ENCODE measurements around the gene ASTN2.
"Not testable (repeated sequence)": the region's sequence is repeated elsewhere in the genome, so short reads cannot be mapped to it uniquely, and the experiment has no call there.

The ASTN2 gene

DNA sequence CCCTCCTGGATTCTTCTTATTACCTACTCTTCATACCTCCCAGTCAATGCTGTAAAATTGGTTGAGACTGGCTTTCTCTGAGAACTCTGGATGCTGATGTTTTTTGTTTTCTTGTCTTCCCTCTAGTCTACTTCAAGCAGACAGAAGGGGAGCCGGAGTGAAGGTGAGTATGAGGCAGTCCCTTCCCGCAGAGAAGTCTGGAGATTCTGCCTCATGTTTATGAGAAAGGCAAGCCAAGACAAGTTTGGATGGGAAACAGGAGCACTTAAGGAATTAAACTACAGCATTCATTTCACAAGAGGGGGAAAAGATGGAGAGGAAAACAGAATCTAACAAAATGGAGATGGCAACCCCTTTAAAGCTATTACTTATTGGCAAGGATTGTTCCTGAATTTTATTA is 481.6 kb downstream of the ASTN2 start:
- no peak for DNase-seq (ENCODE audit: low read depth)
- TF ChIP-seq, protein P1, sequence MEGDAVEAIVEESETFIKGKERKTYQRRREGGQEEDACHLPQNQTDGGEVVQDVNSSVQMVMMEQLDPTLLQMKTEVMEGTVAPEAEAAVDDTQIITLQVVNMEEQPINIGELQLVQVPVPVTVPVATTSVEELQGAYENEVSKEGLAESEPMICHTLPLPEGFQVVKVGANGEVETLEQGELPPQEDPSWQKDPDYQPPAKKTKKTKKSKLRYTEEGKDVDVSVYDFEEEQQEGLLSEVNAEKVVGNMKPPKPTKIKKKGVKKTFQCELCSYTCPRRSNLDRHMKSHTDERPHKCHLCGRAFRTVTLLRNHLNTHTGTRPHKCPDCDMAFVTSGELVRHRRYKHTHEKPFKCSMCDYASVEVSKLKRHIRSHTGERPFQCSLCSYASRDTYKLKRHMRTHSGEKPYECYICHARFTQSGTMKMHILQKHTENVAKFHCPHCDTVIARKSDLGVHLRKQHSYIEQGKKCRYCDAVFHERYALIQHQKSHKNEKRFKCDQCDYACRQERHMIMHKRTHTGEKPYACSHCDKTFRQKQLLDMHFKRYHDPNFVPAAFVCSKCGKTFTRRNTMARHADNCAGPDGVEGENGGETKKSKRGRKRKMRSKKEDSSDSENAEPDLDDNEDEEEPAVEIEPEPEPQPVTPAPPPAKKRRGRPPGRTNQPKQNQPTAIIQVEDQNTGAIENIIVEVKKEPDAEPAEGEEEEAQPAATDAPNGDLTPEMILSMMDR (conservative IDR thresholded peaks at IDR 0.05; ENCODE audit: low read depth, low read length) = no peak

DNA sequence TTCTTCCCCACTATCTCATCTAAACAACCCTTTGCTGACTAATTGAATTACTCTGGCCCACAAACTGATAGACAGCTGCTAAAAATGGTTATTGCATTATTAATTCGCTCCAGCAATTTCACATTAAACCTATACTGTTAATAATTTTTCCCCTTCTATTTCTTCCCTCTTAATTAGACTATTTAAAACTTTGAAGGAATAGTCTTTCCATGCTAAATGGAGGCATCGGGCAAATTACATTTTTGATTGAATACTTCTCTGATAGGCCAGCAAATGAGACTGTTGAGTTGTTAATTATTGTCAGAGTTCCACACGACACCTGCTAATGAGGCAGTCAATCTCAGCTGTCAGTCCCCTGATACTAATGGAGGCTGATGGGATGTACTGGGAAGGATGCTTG is 485.2 kb downstream of the ASTN2 start:
- H3K4me3 ChIP-seq (ENCODE audit: low read length) = no peak overlapping the region
- DNase-seq (ENCODE audit: low read depth) = no peak
- TF ChIP-seq, protein P1 (conservative IDR thresholded peaks at IDR 0.05; ENCODE audit: low read depth, low read length) = no peak

More for the DNA sequence above, 481.6 kb downstream of the ASTN2 start:
- no peak overlapping the region for H3K4me3 ChIP-seq (ENCODE audit: low read length)

DNA sequence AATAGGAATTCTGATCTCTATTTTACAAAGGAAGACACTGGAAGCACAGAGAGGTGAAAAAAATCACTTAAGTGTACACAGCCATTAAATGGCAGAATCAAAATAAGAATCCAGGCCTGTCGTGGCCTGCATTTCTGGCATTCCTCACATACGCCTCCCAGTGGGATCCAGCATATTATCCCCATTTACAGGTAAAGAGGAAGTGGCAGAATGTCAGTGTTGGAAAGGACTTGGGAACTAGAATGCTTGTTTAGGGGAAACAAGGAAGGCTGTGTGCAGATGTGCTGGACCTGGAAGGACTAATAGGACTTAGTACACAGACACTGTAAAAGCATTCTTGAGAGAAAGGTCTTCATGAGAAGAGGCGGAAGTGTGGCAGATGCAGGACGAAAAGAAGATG is 486.0 kb downstream of the ASTN2 start:
- no peak overlapping the region for H3K4me3 ChIP-seq (ENCODE audit: low read length)
- DNase-seq (ENCODE audit: low read depth) = no peak
- TF ChIP-seq, protein P1 (conservative IDR thresholded peaks at IDR 0.05; ENCODE audit: low read depth, low read length) = no peak

DNA sequence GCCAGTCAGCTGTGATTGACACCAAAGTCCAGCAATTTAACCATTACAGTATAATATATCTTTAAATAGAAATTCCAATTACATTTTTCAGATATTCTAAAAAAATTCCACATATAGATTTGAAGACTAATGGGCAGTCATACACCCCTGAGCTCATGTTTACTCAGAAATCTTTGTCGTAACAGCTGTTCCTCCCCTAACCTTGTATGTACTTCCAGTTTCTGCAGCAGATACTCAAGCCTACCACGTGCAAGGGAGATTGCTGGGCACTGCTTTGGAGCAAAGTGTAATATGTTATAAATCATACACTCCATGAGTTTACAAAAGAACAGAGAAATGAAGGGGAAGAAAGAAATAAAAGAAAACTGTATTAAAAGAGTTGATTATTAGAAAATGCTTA is 486.6 kb downstream of the ASTN2 start:
- DNase-seq (ENCODE audit: low read depth) = no peak
- TF ChIP-seq, protein P1 (conservative IDR thresholded peaks at IDR 0.05; ENCODE audit: low read depth, low read length) = no peak
- H3K4me3 ChIP-seq (ENCODE audit: low read length) = no peak overlapping the region

DNA sequence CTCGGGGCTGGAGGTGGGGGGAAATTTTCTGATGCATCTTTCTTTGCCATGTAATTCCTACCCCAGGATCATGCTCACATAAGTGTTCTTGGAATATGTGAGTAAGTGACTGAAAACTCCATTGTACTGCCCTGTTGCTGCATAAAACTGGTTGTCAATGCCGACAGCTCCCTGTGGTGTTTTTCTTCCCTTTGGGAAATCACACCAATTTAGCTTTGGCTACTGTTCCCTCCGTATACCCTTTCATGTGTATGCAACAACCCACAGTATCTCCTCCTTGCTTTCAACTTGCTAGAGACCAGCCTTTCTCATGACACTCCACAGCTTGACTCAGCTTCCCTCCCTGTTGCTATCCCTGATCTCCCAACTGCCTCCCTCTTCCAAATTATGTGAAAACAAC is 487.1 kb downstream of the ASTN2 start:
- TF ChIP-seq, protein P1 (conservative IDR thresholded peaks at IDR 0.05; ENCODE audit: low read depth, low read length) = no peak
- no peak overlapping the region for H3K4me3 ChIP-seq (ENCODE audit: low read length)
- no peak for DNase-seq (ENCODE audit: low read depth)

DNA sequence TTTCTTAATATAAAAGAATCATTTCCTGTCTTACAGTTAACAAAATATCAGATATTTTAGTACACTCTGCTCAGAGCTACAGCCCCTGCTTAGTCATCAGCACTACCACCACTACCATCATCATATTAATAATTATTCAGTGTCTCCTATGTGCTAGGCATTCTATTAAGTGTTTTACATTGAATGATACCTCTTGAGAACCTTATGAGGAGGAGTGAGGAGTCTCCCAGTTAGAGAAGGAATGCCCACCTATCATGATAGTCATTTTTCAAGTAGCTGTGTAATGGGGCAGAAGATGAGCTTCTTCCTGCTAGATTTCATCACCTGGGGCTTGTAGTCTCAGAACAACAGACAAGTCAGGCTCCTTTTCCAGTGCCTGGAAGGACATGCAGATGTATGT is 489.7 kb downstream of the ASTN2 start:
- TF ChIP-seq, protein P1 (conservative IDR thresholded peaks at IDR 0.05; ENCODE audit: low read depth, low read length) = no peak
- no peak overlapping the region for H3K4me3 ChIP-seq (ENCODE audit: low read length)
- DNase-seq (ENCODE audit: low read depth) = no peak

DNA sequence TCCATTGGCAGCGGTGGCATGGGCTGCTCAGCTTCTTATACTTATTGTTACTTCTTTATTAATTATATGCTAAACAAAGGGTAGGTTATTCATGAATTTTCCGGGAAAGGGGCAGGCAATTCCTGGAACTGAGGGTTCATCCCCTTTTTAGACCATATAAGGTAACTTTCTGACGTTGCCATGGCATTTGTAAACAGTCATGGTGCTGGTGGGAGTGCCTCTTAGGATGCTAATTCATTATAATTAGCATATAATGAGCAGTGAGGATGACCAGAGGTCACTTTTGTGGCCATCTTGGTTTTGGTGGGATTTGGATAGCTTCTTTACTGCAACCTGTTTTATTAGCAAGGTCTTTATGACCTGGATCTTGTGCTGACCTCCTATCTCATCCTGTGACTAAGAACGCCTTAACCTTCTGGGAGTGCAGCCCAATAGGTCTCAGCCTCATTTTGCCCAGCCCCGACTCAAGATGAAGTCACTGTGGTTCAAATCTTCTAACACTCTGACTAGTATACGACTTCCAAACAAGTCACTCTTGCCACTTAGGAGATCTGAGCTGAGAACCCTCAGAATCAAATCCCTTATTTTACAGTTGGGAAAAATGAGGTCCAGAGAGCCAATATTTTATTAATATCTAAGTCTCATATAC is 490.3 kb downstream of the ASTN2 start:
- no peak overlapping the region for H3K4me3 ChIP-seq (ENCODE audit: low read length)
- DNase-seq (ENCODE audit: low read depth) = no peak

DNA sequence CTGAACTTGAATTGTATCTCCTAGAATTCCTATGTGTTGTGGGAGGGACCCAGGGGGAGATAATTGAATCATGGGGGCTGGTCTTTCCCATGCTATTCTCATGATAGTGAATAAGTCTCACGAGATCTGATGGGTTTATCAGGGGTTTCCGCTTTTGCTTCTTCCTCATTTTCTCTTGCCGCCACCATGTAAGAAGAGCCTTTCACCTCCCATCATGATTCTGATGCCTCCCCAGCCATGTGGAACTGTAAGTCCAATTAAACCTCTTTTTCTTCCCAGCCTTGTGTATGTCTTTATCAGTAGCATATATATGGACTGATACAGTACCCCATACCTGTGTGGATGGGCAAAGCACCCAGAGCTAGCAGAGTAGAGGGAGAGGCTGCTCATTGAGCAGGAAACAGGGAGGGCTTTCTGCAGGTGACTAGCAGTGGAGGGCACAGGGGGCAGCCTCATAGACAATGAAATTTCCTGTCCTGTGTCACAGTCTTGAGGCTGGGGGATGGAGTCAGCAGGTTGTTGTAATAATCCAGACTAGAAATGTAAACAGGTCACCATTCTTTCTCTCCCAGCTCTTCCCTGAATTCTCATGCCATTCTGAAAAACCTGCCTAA is 496.9 kb downstream of the ASTN2 start:
- DNase-seq (ENCODE audit: low read depth); H3K4me3 ChIP-seq (ENCODE audit: low read length): not testable (repeated sequence)

More for the DNA sequence above, 490.3 kb downstream of the ASTN2 start:
- TF ChIP-seq, protein P1 (conservative IDR thresholded peaks at IDR 0.05; ENCODE audit: low read depth, low read length) = no peak

Measured in retinal pigment epithelial cell (primary cell).